GM19395 (cell line): Measurements from ENCODE around the gene IL1R1.

ENCODE experiments used
- ATAC-seq: cut with Tn5 transposase; IDR thresholded peaks from one replicate; pipeline ENCODE4 v1.9.1; 2021; ENCODE audit warnings: mild to moderate bottlenecking, moderate library complexity; ENCODE audit not compliant: unreplicated experiment

IL1R1 gene

DNA sequence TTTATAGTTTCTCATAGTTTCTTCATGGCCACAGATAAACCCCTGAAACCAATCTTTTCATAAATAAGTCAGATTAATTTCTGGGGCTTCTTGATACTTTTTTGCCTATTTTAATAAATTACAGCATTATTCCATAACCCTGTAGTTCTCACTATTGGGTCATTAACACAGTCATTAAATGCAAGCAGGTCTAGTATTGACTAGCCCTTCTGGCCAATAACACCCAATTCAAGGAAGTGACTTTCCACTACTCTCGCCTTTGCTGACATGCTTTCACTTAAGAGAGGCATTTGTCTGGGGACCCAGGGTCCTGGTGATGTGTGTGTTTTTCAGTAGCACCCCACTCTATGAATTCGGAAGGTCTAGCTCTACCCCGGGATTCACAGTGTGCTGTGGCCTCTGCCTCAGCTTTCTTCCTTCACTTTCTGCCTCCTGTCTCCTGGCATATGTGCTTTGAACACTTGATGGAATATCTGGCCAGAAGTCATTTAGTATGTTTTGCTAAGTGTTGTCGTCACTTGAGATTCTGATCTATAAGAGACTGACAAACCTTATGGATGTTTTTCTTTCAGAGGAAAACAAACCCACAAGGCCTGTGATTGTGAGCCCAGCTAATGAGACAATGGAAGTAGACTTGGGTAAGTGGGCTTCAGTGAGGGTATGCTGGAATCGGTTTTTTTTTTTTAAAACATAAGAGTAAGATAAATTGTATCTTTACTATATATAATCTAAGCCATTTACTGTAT is 25.7 kb downstream of the IL1R1 start:
- ATAC-seq: no peak

DNA sequence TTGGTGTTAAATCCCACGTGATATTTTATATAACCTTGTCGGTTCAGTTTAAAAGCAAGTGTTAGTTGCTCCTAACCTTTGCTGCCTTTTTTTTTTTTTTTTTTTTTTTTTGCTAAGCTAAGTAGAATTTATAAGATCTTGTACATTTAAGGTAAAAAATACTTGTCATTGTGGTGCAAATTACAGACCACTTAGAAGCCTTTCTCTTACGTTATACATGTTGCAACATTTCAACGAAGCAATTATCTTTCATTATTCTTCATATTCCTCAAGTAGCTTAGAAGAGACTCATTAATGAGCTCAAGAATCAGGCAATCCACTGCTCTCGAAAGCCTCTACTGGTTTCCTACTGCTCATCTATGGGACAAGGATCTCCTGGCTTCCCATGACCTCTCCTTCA is 29.4 kb downstream of the IL1R1 start:
- ATAC-seq: no peak

DNA sequence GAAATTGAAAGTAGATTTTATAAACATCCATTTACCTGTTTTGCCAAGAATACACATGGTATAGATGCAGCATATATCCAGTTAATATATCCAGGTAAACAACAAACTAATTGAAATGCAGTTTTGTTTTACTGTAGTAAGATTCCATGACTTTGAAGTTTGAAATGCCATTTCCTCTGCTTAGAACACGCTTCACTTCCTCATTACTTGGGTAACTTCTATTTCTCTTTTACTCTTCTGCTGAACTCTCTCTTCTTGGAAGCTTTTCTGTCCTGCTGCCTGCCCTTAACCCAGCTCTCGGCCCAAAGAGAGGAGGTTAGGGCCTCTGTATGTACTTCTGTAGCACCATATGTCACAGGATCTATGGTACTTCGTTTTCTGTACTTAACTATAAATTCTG is 30.2 kb downstream of the IL1R1 start:
- ATAC-seq: no peak

DNA sequence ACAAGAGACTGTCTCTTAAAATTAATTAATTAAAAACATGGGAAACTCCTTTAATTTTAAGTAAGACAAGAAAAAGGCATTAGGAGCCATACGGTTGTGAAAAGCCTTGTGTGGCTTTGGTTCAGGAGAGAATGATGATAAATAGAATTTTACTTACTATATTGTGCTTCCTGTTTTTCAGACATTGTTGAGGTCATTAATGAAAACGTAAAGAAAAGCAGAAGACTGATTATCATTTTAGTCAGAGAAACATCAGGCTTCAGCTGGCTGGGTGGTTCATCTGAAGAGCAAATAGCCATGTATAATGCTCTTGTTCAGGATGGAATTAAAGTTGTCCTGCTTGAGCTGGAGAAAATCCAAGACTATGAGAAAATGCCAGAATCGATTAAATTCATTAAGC is 33.6 kb downstream of the IL1R1 start:
- no peak for ATAC-seq

DNA sequence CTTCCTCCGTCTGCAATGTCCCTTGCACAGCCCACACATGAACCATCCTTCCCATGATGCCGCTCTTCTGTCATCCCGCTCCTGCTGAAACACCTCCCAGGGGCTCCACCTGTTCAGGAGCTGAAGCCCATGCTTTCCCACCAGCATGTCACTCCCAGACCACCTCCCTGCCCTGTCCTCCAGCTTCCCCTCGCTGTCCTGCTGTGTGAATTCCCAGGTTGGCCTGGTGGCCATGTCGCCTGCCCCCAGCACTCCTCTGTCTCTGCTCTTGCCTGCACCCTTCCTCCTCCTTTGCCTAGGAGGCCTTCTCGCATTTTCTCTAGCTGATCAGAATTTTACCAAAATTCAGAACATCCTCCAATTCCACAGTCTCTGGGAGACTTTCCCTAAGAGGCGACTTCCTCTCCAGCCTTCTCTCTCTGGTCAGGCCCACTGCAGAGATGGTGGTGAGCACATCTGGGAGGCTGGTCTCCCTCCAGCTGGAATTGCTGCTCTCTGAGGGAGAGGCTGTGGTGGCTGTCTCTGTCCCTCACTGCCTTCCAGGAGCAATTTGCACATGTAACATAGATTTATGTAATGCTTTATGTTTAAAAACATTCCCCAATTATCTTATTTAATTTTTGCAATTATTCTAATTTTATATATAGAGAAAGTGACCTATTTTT is 35.4 kb downstream of the IL1R1 start:
- no peak for ATAC-seq

DNA sequence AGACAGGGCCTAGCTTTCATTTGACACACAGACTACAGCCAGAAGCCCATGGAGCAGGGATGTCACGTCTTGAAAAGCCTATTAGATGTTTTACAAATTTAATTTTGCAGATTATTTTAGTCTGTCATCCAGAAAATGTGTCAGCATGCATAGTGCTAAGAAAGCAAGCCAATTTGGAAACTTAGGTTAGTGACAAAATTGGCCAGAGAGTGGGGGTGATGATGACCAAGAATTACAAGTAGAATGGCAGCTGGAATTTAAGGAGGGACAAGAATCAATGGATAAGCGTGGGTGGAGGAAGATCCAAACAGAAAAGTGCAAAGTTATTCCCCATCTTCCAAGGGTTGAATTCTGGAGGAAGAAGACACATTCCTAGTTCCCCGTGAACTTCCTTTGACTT is 36.5 kb downstream of the IL1R1 start:
- no peak for ATAC-seq

DNA sequence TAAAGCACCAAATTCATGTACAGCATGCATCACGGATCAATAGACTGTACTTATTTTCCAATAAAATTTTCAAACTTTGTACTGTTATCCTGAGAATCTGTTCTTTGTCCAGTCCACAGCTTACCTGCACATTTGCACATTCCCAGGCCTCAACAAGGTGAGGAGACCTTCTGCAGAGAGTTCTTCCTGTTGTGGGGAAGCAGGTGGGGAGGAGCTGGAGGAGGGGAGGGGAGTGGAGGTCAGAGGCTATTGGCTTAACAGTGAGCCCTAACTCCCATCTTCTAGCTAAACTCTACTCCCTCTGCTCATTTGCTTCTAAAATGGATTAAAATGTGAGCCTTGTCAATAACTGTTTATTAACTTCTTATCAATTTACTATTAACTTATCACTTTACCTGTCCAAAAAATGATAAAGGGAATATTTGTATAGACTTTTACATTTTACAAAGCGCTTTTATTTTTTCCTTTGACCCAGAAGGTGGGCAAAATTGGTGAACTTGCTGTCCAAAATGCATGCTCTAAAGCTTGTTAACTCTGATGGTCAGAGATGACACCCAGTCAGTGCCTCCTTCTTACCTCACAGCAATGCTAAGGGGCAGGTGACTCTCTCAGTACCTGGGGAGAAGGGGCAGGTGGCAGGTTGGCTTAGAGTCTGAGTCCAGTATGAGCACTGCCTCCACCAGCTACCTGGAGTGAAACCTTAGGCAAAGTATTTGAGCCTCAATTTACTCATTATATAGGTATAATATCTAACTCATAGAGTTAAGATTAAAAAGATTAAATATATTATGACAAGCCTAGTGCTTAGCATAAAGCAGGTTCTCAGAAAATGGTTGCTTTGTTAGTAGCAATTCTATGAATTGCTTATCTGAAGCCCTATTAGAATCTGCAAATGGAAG is 37.5 kb downstream of the IL1R1 start:
- ATAC-seq: no peak

DNA sequence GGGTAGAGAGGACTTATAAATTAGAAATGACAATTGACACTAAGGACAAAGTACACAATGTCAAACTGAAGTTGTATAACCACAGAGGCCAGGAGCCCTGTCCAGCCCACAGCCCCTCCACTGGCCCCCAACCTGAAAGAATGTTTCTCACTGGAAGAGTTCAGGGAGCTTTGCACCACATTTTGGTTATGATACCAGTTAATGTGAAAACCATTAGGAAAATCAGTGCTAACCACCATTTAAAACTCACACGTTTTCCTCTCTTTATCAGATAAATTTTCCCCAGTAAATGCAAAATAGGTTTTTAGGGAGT is 38.1 kb downstream of the IL1R1 start:
- ATAC-seq: no peak

DNA sequence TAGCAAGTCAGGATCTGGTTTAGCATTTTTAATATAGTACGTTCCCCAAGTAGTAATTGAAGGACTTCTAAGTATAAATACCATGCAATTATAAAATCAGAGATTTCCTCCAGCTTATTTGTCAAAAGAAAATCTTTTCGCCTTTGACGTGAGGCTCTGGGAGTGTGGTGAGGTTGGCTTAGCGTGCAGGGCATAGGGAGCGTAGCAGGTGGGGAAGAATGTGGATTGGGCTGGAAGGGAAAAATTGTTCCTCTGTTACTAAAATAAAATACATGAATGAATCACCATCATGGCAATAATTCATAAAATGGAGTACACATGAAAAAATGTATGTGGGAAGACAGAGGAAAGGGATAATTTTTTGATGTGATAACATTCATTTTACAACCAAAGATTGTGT is 38.8 kb downstream of the IL1R1 start:
- ATAC-seq: no peak

DNA sequence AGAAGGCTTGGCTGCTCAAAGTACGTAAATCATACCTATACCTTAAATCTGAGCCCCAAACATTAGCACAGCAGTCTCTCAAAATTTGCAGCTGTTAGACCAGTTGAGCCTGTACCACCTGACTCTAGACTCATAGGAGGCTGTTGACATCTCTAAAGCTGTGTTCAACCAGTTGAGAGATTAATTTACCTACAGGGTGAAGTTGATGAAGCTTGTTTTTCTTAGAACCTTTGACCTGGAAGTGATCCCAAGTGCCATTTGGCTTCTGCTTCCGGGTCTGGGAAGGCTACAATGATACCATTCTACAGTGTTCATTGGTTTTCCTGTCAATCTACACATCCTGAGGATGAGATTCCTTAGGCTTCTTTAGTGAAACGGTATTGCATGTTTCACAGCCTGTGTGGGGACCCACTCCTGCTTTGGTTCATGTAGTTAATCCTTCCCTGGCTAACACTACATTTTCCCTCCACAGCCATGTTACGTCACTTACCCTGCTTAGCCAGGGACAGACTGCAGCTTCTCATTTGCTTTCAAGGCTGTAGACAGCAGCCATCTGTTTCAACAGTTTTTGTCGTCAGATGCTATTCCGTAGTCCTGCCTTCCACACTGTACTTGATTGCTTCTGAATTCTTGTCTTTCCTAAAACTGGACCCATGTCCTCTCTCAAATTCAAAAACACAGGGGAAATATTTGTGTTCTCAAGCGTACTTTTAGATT is 39.5 kb downstream of the IL1R1 start:
- no peak for ATAC-seq

DNA sequence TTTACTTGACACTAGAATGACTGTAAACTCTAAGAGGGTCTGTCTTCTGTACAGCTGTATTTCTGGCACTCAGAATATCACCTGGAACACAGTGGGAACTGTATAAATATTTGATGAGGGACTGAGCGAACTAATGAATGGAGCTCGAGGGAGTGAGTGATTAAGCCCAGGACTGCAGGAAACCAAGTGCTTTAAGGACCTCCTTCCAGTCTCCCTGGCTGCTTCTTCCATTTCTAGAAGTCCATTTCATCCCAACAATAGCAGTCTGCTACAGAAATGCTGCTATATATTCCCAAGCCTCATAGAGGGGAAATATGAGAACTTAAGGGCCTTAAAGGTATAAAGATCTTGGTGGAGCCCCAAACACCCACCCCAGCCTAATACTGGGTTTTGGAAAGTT is 41.5 kb downstream of the IL1R1 start:
- ATAC-seq: no peak

DNA sequence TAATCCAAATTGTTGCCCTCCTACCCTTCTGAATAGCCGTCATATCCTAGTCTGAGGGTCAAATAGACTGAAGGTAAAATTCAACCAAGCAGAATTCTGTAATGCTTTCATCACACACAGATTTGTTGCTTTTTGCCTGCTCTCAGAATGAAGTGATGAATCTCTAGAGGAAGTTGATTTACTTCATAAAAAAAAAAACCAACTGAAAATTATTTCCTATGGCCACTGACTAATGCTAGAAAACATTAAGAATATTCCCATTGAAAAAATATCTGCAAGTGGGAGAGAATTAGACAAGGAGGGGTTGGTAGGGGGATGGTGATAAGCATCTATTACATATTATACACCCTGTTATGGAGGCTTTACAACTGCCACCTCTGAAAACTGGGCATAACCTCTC is 42.0 kb downstream of the IL1R1 start:
- ATAC-seq: no peak

DNA sequence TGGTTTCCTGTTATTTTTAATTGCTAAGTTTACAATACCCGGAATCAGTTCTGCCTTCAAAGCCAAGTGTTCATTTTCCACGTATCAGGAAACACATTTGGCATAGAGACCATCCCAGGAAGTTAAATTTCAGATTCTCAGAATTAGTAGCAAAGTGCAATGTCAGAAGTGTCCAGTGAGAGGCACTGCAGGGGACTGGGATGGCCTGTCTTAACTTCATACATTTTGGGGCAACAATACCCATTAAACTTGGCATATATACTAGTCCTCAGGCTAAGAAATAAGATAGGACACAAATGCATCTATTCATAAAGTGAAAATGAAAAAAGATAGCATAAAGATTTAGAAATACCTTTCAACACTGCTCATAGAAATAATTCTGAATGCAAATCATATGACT is 42.8 kb downstream of the IL1R1 start:
- ATAC-seq: no peak

DNA sequence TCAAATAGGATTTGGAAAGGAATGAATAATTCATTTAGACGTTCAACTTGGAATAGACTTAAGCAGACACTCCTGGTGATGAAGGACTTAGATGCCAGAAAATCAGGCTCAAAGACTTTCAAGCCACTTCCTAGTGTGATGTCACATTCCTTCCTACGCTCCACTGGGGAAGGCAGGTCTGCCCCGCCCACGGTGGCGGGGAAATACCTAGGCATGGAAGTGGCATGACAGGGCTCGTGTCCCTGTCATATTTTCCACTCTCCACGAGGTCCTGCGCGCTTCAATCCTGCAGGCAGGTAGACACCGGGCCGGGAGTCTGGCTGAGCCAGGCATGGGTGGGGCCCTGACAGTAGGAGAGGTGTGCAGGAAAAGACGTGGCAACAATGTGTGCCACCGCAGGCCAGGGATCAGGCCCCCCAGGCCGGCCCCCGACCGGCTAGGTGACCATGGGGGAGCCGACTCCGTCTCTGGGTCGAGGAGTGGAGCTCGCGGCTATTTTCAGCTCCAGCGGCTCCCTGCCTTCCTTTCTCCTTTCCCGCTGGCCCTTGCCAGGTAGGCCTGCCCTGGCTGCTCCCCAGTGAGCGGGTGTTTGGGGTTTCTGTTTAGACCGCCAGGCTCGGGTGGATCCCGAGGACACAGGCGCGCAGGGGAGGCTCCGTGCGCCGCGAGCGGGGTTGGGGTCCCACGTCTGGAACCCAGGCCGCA is 44.4 kb downstream of the IL1R1 start, which contains the start of gene IL1RL2:
IL1RL2 (plus strand) TSS at position 233 of the 705 bp plus-strand sequence. CDS start 845 bp downstream, outside the sequence.
- no peak for ATAC-seq

DNA sequence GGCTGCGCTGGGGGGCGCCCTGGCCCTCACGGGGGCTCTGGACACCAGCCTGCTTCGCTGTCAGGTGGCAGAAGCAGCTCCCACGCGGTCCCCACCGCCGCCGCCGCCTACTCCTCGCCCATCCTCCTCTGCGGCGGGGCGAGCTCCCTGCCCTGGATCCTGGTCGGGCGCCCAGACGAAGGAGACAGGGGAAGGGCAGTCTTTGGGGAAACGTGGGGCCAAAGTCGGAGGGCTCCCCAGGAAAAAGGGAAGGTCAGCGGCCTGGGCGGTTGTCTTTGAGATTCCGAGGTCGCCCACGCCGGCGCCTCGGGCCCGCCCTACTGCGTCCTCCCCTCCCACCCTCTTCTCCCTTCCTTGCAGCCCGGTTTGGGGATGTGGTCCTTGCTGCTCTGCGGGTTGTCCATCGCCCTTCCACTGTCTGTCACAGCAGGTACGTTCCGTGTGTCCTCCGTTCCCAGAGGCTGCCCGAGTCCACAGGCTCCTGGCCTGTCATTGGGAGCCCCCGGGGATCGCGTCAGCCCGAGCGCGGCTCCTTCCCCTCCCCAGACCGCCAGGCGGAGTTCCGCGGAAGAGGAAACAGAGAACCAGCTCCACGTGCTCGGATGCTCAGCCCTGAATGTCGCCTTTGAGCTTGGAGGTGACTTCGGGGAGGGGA is 45.1 kb downstream of the IL1R1 start:
- ATAC-seq: no peak

DNA sequence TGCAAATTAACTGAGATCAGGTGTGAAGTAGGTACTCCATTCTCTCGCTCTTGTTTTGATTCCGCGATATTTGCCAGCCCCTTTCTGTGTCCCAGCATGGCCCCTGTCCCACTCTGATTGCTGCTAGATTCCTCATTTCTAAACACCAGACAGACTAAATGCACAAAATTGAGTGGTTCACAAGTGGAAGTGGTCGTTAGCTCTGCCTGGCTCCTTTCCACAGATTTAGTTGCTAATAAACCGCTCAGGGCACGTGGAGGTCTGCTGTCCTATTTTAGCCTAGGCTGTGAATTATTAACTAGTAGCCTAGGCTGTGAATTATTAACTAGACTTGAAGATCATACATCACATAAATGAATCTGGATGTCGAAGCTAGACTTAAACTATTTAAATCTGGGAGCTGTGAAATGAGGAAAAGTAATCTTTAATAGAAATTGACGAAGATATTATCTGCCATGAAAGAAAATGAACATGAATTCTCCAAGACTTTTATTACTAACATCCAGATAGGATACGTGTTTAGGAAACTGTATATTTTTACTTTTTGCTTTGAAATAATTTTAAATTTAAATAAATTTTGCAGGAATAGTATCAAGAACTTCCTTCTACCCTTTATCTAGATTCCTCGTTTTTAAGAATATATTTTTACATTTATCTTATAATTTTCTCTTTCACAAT is 48.0 kb downstream of the IL1R1 start:
- no peak for ATAC-seq

DNA sequence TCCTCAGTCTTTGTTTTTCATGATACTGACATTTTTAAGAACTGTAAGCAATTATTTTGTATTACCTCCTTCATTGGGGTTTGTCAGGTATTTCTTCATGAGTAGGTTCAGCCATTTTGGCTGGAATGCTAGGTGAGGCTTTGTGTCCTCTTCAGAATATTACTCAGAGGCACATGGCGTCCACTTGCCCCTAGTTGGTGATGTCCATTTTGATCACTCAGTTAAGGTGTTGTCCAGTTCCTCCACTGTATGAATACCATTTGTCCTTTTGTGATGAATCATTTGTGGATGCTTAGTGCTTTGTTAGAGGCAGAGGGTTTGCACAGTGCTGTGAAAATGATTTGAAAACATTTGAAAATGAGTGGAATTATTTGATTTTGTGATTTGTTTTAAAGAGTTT is 49.0 kb downstream of the IL1R1 start:
- ATAC-seq: no peak

DNA sequence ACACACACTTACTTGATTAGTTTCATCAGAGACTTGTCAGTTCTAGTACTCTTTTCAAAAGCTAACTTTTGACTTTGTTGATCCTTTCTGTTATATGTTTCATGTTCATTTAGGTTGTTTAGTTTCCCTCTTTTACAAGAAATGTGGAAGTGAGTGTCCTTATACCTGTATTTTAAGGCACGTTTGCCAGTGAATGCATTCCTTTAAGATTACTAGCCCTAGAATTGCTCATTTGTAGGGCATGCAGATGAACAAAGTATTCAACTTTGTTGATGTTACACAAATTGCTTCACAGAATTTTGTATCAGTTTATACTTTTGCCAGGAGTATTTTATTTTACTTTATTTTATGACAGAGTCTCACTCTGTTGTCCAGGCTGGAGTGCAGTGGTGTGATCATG is 50.5 kb downstream of the IL1R1 start:
- ATAC-seq: no peak

DNA sequence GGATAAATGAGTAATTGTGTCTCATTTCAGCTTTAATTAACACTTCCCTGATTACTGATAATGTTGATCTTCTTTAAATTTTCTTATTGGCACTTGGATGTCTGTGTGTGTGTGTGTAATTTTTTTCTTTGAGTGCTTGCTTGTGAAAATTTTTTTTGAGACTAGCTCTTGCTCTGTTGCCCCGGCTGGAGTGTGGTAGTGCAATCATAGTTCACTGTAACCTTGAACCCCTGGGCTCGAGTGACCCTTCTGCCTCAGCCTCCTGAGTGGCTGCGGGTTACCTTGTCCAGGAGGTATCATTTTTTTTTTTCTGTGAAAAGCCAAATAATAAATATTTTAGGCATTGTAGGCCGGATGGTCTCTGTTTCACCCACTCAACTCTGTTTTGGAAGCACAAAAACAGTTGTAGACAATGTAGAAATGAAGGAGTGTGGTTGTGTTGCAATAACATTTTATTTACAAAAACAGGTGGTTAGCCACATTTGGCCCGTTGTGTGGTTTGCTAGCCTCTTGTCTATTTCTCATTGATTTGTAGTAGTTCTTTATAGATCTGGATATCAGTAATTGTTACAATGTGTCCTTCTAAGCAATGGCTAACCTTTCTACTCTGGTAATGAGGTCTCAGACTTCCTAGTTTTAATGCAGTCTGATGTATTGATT is 52.2 kb downstream of the IL1R1 start:
- no peak for ATAC-seq
